ENCODE measurements around the gene TRAF2. TPM values are rescaled to one million over a fixed set of nuclear protein-coding genes. Genes with fewer than 3 reads are reported as not detected.

Gene TRAF2
- total and polyA plus RNA-seq, 2 of the 8 experiments (the other 6 are each of a cell fraction or from before 2014, with no cell fraction given) = 26.9 to 50.2 TPM

DNA sequence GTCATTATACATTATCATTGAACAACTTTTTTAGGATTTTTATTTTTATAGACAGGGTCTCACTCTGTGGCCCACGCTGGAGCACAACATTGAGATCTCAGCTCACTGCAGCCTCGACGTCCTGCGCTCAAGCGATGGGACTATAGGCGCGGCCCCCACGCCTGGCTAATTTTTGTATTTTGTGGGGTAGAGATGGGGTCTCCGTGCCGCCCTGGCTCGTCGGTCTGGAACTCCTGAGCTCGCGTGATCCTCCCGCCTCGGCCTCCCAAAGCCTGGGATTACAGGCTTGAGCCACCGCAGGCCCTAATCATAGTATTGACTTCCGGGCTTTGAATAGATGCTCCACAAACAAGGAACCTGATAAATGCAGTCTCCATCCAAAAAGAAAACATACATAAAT is 18.8 kb upstream of the TRAF2 start:
- no peak overlapping the region for H3K27ac ChIP-seq (ENCODE audit: low read depth, low read length)
- peaks cover 25 to 30% of the 10 kb centered on the region in 2 experiments for H3K9me3 ChIP-seq (ENCODE audit: insufficient read depth in 2 of 2, low read depth in 1 of 2, low read length in 1 of 2)
- no peak overlapping the region for H3K18ac ChIP-seq (ENCODE audit: extremely low read depth, low read length)
- H4K8ac ChIP-seq (ENCODE audit: extremely low read depth, insufficient read depth, low read length) = no peak overlapping the region
- H3K4me2 ChIP-seq (ENCODE audit: insufficient read depth in 1 of 2, low read depth in 2 of 2, low read length in 2 of 2) = peak overlapping the region in 1 of 2 experiments; percentile 76; a peak in 1 of 4 replicates
- no peak overlapping the region for H2BK12ac ChIP-seq (ENCODE audit: low read depth, low read length)
- H3K9ac ChIP-seq (replicated peaks in 1 of 4; ENCODE audit: extremely low read depth in 1 of 4, low read depth in 3 of 4, low read length in 3 of 4) = no peak overlapping the region; a peak in 1 of 7 replicates
- no peak overlapping the region for H2AFZ ChIP-seq (ENCODE audit: low read length)
- no peak overlapping the region for H3K56ac ChIP-seq (replicated peaks; ENCODE audit: insufficient read length, low read depth, low read length)
- peaks cover 7 to 20% of the 10 kb centered on the region in 2 experiments for H4K20me1 ChIP-seq (replicated peaks in 1 of 2; ENCODE audit: control insufficient read depth in 1 of 2, insufficient read depth in 2 of 2, low read length in 2 of 2)
- peaks cover 5 to 17% of the 10 kb centered on the region in 2 experiments; a peak in 3 of 4 replicates for H3K79me2 ChIP-seq (ENCODE audit: control insufficient read depth in 1 of 2, insufficient read depth in 2 of 2, low read length in 2 of 2)
- H4K5ac ChIP-seq (ENCODE audit: insufficient read length, low read depth, low read length) = no peak overlapping the region
- H3K23ac ChIP-seq (ENCODE audit: insufficient read length) = no peak overlapping the region
- no peak overlapping the region for H3K4ac ChIP-seq (replicated peaks; ENCODE audit: insufficient read length, low read depth, low read length)
- H3K27me3 ChIP-seq (replicated peaks in 1 of 4; ENCODE audit: control insufficient read depth in 3 of 4, extremely low read depth in 1 of 4, insufficient read depth in 3 of 4, low read length in 3 of 4) = no peaks in the 10 kb centered on the region
- H3K23me2 ChIP-seq (ENCODE audit: low read depth, low read length) = peaks cover 5% of the 10 kb centered on the region; the same call in 1 of the 2 replicates
- no peak overlapping the region for H2AK5ac ChIP-seq (ENCODE audit: low read depth, low read length)
- peaks cover 10% of the 10 kb centered on the region for H3K79me1 ChIP-seq (ENCODE audit: low read depth, low read length)
- H2BK120ac ChIP-seq (replicated peaks; ENCODE audit: low read depth, low read length) = no peak overlapping the region
- no peak overlapping the region for H2BK15ac ChIP-seq (ENCODE audit: low read length)
- peak overlapping the region in 1 of 4 experiments; percentile 99; a peak in 1 of 8 replicates for H3K4me3 ChIP-seq (ENCODE audit: extremely low read depth in 1 of 4, insufficient read depth in 2 of 4, low read depth in 3 of 4, low read length in 4 of 4)
- DNase-seq (ENCODE audit: low read depth in 1 of 2, low spot score in 2 of 2) (no peak), FAIRE-seq (no peak)
- peaks cover 9 to 19% (median 15%) of the 10 kb centered on the region in 4 experiments for H3K36me3 ChIP-seq (ENCODE audit: control insufficient read depth in 2 of 4, insufficient read depth in 4 of 4, low read length in 3 of 4)
- no peak overlapping the region for H4K91ac ChIP-seq (replicated peaks; ENCODE audit: insufficient read length, low read length)
- ChIA-PET POLR2A (ENCODE audit: partially characterized antibody) (interaction anchor here (1.0 to 3.5 kb wide), 5 partner anchors 8 to 31 kb away, joined by 3 to 12 read pairs (median 5); no protein-coding TSS in a partner anchor), CTCF (ENCODE audit: partially characterized antibody) (interaction anchor here (0.8 to 1.1 kb wide), 3 partner anchors 17 to 25 kb away, joined by 3 to 4 read pairs (median 3); partner anchors contain the start of gene AJM1)
- H2BK20ac ChIP-seq (ENCODE audit: low read length) = no peak overlapping the region
- H3K4me1 ChIP-seq (replicated peaks in 1 of 4; ENCODE audit: control insufficient read depth in 3 of 4, insufficient read depth in 4 of 4, low read length in 3 of 4) = peaks cover 0 to 6% (median 5%) of the 10 kb centered on the region in 4 experiments; a peak in 5 of 7 replicates
- no peak overlapping the region for H3K14ac ChIP-seq (ENCODE audit: insufficient read length)
- no peak overlapping the region for H2BK5ac ChIP-seq (ENCODE audit: low read depth, low read length)
- WGBS, 2 experiments (ENCODE audit: extremely low coverage in 1 of 2, insufficient coverage in 1 of 2, insufficient read length in 1 of 2, insufficient replicate concordance in 2 of 2, low coverage in 1 of 2, low lambda C conversion rate in 2 of 2, missing lambda C conversion rate in 1 of 2) = 96% methylated on average over 18 of the region's 18 CpGs; no CpG with 5 or more reads in 1 of the 2 experiments
- TF ChIP-seq CHD2 (IDR thresholded peaks at IDR 0.05; ENCODE audit: low read length) (no peak), HDAC2 (IDR thresholded peaks at IDR 0.05; ENCODE audit: borderline replicate concordance in 1 of 2, low read depth in 2 of 2, low read length in 2 of 2) (no peak), SIX5 (IDR thresholded peaks at IDR 0.05; ENCODE audit: low read depth, low read length) (no peak), KDM4A (IDR thresholded peaks at IDR 0.05; ENCODE audit: low read depth, low read length, severe bottlenecking) (no peak), TCF12 (IDR thresholded peaks at IDR 0.05; ENCODE audit: low read depth, low read length) (no peak), HDAC6 (IDR thresholded peaks at IDR 0.05; ENCODE audit: low read depth, low read length) (no peak), CHD1 (IDR thresholded peaks at IDR 0.05; ENCODE audit: low read depth, low read length) (no peak), RNF2 (IDR thresholded peaks at IDR 0.05; ENCODE audit: borderline replicate concordance, low read depth, low read length, missing control alignments, poor library complexity, severe bottlenecking) (no peak), SIN3A (conservative IDR thresholded peaks at IDR 0.05 in 1 of 2, IDR thresholded peaks at IDR 0.05 in 1 of 2; ENCODE audit: low read depth in 1 of 2, low read length in 2 of 2) (no peak)
- TF ChIP-seq, protein P1, sequence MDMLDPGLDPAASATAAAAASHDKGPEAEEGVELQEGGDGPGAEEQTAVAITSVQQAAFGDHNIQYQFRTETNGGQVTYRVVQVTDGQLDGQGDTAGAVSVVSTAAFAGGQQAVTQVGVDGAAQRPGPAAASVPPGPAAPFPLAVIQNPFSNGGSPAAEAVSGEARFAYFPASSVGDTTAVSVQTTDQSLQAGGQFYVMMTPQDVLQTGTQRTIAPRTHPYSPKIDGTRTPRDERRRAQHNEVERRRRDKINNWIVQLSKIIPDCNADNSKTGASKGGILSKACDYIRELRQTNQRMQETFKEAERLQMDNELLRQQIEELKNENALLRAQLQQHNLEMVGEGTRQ (IDR thresholded peaks at IDR 0.05; ENCODE audit: low read length) = no peak

All from H1 (cell line).